SK-N-MC (cell line): ENCODE measurements around the gene MYLK3.

Experiments used
- DNase-seq: peaks from one replicate; pipeline ENCODE4 v3.0.0-alpha.2; 2011; ENCODE audit warnings: low read depth, low spot score
- H3K27ac ChIP-seq: fragments of 200-600 bp; sonication (generic); 2 replicates; pipeline ENCODE4 v1.5.1; 2016; ENCODE audit warnings: mixed run types
- H3K36me3 ChIP-seq: fragments of 200-600 bp; sonication (generic); 2 replicates; pipeline ENCODE4 v1.6.1; 2017; ENCODE audit warnings: antibody characterized with exemption, low read length, mixed read lengths; ENCODE audit not compliant: insufficient read depth
- H3K4me3 ChIP-seq: fragments of 200-600 bp; sonication (generic); 2 replicates; pipeline ENCODE4 v1.5.1; 2016
- H3K9ac ChIP-seq: fragments of 200-600 bp; sonication (generic); 2 replicates; pipeline ENCODE4 v1.8.0; 2017; ENCODE audit warnings: mixed run types, mixed read lengths; ENCODE audit not compliant: insufficient read length
- H3K9me3 ChIP-seq: fragments of 200-600 bp; sonication (generic); 2 replicates; pipeline ENCODE4 v1.6.1; 2017; ENCODE audit warnings: low read depth, mild to moderate bottlenecking, antibody characterized with exemption, low read length, moderate library complexity, mixed read lengths
- EZH2 ChIP-seq: fragments of 200-600 bp; sonication (generic); IDR thresholded peaks from one replicate; pipeline ENCODE4 v1.6.1; 2017; ENCODE audit warnings: antibody characterized with exemption
- FOXP2 ChIP-seq: optimal IDR thresholded peaks from 2 replicates; pipeline ENCODE3; 2011; ENCODE audit warnings: mild to moderate bottlenecking, moderate library complexity; ENCODE audit not compliant: insufficient read depth; ENCODE audit errors: extremely low read length, control extremely low read depth
- POLR2AphosphoS5 ChIP-seq: IDR thresholded peaks from 2 replicates; pipeline ENCODE4 v1.6.1; 2012; ENCODE audit warnings: mild to moderate bottlenecking, low read depth, low read length, borderline replicate concordance

Gene MYLK3

GRCh38 chr16:46747777-46748651 lies at the start of gene MYLK3:
MYLK3 (minus strand) TSS chr16:46748344; CDS start chr16:46748193, 151 bp downstream.
- H3K9ac ChIP-seq, result no peak within 1 kb of the TSS
- DNase-seq, result no peak

GRCh38 chr16:46797501-46797900 lies 49.4 kb upstream of the MYLK3 start:
- Histone ChIP-seq H3K4me3 (no peak overlapping the region), H3K9me3 (no peaks in the 10 kb centered on the region), H3K27ac (no peak overlapping the region), H3K9ac (no peak overlapping the region), H3K36me3 (no peaks in the 10 kb centered on the region; the same call in 1 of the 2 replicates)
- TF ChIP-seq POLR2AphosphoS5, result no peak
- TF ChIP-seq FOXP2, result no peak
- no peak for TF ChIP-seq EZH2
- no peak for DNase-seq

More at GRCh38 chr16:46747777-46748651, at the start of gene MYLK3:
- Histone ChIP-seq H3K4me3 (no peak within 1 kb of the TSS), H3K9me3 (no peaks in the 10 kb centered on the region), H3K27ac (no peak within 1 kb of the TSS), H3K36me3 (no peaks in the 10 kb centered on the region)
- TF ChIP-seq EZH2, result no peak
- no peak for TF ChIP-seq FOXP2
- TF ChIP-seq POLR2AphosphoS5, result no peak

- no peak overlapping the region for H3K4me3 ChIP-seq
- no peaks in the 10 kb centered on the region; the same call in 1 of the 2 replicates for H3K36me3 ChIP-seq
Observed at GRCh38 chr16:46796764-46797269, 48.7 kb upstream of the MYLK3 start.

GRCh38 chr16:46793841-46794240 lies 45.7 kb upstream of the MYLK3 start:
- TF ChIP-seq FOXP2 (no peak), EZH2 (no peak), POLR2AphosphoS5 (no peak)
- Histone ChIP-seq H3K36me3 (no peaks in the 10 kb centered on the region; the same call in 1 of the 2 replicates), H3K9me3 (no peaks in the 10 kb centered on the region), H3K4me3 (no peak overlapping the region), H3K27ac (no peak overlapping the region), H3K9ac (no peak overlapping the region)
- DNase-seq, result no peak

More at GRCh38 chr16:46796764-46797269, 48.7 kb upstream of the MYLK3 start:
- DNase-seq, result no peak
- TF ChIP-seq EZH2 (no peak), FOXP2 (no peak)
- Histone ChIP-seq H3K27ac (no peak overlapping the region), H3K9me3 (no peaks in the 10 kb centered on the region), H3K9ac (no peak overlapping the region)

GRCh38 chr16:46790599-46791270 lies 42.6 kb upstream of the MYLK3 start:
- Histone ChIP-seq H3K27ac (no peak overlapping the region), H3K36me3 (no peaks in the 10 kb centered on the region; the same call in 1 of the 2 replicates), H3K4me3 (no peak overlapping the region), H3K9me3 (no peaks in the 10 kb centered on the region), H3K9ac (no peak overlapping the region)
- TF ChIP-seq FOXP2 (no peak), EZH2 (no peak), POLR2AphosphoS5 (no peak)
- no peak for DNase-seq

- no peak overlapping the region for H3K9ac ChIP-seq
- no peak for DNase-seq
- no peak overlapping the region for H3K27ac ChIP-seq
- TF ChIP-seq EZH2, result no peak
- TF ChIP-seq POLR2AphosphoS5, result peak; percentile 46; the same call in 1 of the 2 replicates
- TF ChIP-seq FOXP2, result no peak
- no peaks in the 10 kb centered on the region for H3K9me3 ChIP-seq
- H3K4me3 ChIP-seq, result peak overlapping the region; percentile 36; the same call in 1 of the 2 replicates
- no peaks in the 10 kb centered on the region for H3K36me3 ChIP-seq
Observed at GRCh38 chr16:46789499-46790414, 41.6 kb upstream of the MYLK3 start.

- H3K9me3 ChIP-seq, result no peaks in the 10 kb centered on the region
- no peak overlapping the region for H3K9ac ChIP-seq
- no peak overlapping the region for H3K4me3 ChIP-seq
- H3K36me3 ChIP-seq, result no peaks in the 10 kb centered on the region
- H3K27ac ChIP-seq, result no peak overlapping the region
- TF ChIP-seq FOXP2, result no peak
- no peak for TF ChIP-seq EZH2
- TF ChIP-seq POLR2AphosphoS5, result no peak
- no peak for DNase-seq
Observed at GRCh38 chr16:46788891-46789474, 40.8 kb upstream of the MYLK3 start.
